ENCODE data around the gene MB21D2. TPM values are rescaled to one million over a fixed set of nuclear protein-coding genes. Genes with fewer than 3 reads are reported as not detected.

MB21D2 gene
- total and polyA plus RNA-seq, 2 experiments from 2014 or later = 8.1 to 35.9 TPM

- H3K4me2 ChIP-seq = no peak overlapping the region
- H3K36me3 ChIP-seq (ENCODE audit: insufficient read depth) = no peaks in the 10 kb centered on the region
- no peak for TF ChIP-seq POLR2AphosphoS5 (IDR thresholded peaks at IDR 0.05; ENCODE audit: low read depth)
- TF ChIP-seq EZH2 (IDR thresholded peaks at IDR 0.05; ENCODE audit: low read depth, unreplicated experiment) = no peak
- TF ChIP-seq, protein P1, sequence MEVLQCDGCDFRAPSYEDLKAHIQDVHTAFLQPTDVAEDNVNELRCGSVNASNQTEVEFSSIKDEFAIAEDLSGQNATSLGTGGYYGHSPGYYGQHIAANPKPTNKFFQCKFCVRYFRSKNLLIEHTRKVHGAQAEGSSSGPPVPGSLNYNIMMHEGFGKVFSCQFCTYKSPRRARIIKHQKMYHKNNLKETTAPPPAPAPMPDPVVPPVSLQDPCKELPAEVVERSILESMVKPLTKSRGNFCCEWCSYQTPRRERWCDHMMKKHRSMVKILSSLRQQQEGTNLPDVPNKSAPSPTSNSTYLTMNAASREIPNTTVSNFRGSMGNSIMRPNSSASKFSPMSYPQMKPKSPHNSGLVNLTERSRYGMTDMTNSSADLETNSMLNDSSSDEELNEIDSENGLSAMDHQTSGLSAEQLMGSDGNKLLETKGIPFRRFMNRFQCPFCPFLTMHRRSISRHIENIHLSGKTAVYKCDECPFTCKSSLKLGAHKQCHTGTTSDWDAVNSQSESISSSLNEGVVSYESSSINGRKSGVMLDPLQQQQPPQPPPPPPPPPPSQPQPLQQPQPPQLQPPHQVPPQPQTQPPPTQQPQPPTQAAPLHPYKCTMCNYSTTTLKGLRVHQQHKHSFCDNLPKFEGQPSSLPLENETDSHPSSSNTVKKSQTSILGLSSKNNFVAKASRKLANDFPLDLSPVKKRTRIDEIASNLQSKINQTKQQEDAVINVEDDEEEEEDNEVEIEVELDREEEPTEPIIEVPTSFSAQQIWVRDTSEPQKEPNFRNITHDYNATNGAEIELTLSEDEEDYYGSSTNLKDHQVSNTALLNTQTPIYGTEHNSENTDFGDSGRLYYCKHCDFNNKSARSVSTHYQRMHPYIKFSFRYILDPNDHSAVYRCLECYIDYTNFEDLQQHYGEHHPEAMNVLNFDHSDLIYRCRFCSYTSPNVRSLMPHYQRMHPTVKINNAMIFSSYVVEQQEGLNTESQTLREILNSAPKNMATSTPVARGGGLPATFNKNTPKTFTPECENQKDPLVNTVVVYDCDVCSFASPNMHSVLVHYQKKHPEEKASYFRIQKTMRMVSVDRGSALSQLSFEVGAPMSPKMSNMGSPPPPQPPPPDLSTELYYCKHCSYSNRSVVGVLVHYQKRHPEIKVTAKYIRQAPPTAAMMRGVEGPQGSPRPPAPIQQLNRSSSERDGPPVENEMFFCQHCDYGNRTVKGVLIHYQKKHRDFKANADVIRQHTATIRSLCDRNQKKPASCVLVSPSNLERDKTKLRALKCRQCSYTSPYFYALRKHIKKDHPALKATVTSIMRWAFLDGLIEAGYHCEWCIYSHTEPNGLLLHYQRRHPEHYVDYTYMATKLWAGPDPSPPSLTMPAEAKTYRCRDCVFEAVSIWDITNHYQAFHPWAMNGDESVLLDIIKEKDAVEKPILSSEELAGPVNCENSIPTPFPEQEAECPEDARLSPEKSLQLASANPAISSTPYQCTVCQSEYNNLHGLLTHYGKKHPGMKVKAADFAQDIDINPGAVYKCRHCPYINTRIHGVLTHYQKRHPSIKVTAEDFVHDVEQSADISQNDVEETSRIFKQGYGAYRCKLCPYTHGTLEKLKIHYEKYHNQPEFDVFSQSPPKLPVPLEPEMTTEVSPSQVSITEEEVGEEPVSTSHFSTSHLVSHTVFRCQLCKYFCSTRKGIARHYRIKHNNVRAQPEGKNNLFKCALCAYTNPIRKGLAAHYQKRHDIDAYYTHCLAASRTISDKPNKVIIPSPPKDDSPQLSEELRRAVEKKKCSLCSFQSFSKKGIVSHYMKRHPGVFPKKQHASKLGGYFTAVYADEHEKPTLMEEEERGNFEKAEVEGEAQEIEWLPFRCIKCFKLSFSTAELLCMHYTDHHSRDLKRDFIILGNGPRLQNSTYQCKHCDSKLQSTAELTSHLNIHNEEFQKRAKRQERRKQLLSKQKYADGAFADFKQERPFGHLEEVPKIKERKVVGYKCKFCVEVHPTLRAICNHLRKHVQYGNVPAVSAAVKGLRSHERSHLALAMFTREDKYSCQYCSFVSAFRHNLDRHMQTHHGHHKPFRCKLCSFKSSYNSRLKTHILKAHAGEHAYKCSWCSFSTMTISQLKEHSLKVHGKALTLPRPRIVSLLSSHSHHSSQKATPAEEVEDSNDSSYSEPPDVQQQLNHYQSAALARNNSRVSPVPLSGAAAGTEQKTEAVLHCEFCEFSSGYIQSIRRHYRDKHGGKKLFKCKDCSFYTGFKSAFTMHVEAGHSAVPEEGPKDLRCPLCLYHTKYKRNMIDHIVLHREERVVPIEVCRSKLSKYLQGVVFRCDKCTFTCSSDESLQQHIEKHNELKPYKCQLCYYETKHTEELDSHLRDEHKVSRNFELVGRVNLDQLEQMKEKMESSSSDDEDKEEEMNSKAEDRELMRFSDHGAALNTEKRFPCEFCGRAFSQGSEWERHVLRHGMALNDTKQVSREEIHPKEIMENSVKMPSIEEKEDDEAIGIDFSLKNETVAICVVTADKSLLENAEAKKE (CRISPR knock-in tag; IDR thresholded peaks at IDR 0.05) = no peak
- no peak for TF ChIP-seq EZH2phosphoT487 (IDR thresholded peaks at IDR 0.05; ENCODE audit: unreplicated experiment)
- TF ChIP-seq, protein P2, sequence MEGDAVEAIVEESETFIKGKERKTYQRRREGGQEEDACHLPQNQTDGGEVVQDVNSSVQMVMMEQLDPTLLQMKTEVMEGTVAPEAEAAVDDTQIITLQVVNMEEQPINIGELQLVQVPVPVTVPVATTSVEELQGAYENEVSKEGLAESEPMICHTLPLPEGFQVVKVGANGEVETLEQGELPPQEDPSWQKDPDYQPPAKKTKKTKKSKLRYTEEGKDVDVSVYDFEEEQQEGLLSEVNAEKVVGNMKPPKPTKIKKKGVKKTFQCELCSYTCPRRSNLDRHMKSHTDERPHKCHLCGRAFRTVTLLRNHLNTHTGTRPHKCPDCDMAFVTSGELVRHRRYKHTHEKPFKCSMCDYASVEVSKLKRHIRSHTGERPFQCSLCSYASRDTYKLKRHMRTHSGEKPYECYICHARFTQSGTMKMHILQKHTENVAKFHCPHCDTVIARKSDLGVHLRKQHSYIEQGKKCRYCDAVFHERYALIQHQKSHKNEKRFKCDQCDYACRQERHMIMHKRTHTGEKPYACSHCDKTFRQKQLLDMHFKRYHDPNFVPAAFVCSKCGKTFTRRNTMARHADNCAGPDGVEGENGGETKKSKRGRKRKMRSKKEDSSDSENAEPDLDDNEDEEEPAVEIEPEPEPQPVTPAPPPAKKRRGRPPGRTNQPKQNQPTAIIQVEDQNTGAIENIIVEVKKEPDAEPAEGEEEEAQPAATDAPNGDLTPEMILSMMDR (conservative IDR thresholded peaks at IDR 0.05; ENCODE audit: low read depth in 2 of 2) = no peak
- no peak for TF ChIP-seq ZNF114 (CRISPR knock-in tag; IDR thresholded peaks at IDR 0.05)
- no peak for TF ChIP-seq JUNB (IDR thresholded peaks at IDR 0.05; ENCODE audit: unreplicated experiment)
- TF ChIP-seq NANOG (IDR thresholded peaks at IDR 0.05; ENCODE audit: borderline replicate concordance) = no peak
- TF ChIP-seq ZNF331 (CRISPR knock-in tag; IDR thresholded peaks at IDR 0.05; ENCODE audit: low read depth) = no peak
- no peak for TF ChIP-seq CREB1 (CRISPR knock-in tag; IDR thresholded peaks at IDR 0.05; ENCODE audit: low read depth)
- TF ChIP-seq ETS1 (IDR thresholded peaks at IDR 0.05) = no peak
- no peak for TF ChIP-seq REST (IDR thresholded peaks at IDR 0.05; ENCODE audit: unreplicated experiment)
- no peaks in the 10 kb centered on the region for H3K27me3 ChIP-seq (ENCODE audit: insufficient read depth)
- H3K4me3 ChIP-seq = no peak overlapping the region
- no peak for DNase-seq (ENCODE audit: low spot score)
- Mint-ChIP-seq H3K4me1 (peaks cover 8% of the 10 kb centered on the region; the same call in 2 of the 3 replicates), H3K27ac (no peak overlapping the region), H3K27me3 (ENCODE audit: insufficient read depth, low read depth, poor library complexity) (no peaks in the 10 kb centered on the region), H3K4me3 (no peak overlapping the region), H3K9me3 (no peaks in the 10 kb centered on the region), H3K36me3 (ENCODE audit: low read depth) (no peaks in the 10 kb centered on the region)
- no peaks in the 10 kb centered on the region for H3K9me2 ChIP-seq (ENCODE audit: insufficient read depth)
- no peaks in the 10 kb centered on the region for H4K20me1 ChIP-seq (replicated peaks; ENCODE audit: insufficient read depth)
- no peak overlapping the region for H2AFZ ChIP-seq
- H3F3A ChIP-seq (replicated peaks; ENCODE audit: low read depth) = no peaks in the 10 kb centered on the region
- H3K27ac ChIP-seq (ENCODE audit: low read depth) = no peak overlapping the region
- H3K79me2 ChIP-seq (replicated peaks; ENCODE audit: insufficient read depth) = no peaks in the 10 kb centered on the region
- no peak for ATAC-seq
- H3K4me1 ChIP-seq (ENCODE audit: insufficient read depth) = peaks cover under 1% of the 10 kb centered on the region; the same call in 1 of the 2 replicates
These were observed 11.5 kb upstream of the MB21D2 start for GRCh38 chr3:192929146-192929545.

All from GM23338 (cell line).